Activated CD8-positive, alpha-beta T cell treated with anti-CD3 and anti-CD28 coated beads, Interleukin-2, amount 10 ng/mL, durations not matched to agents 7 days and 5 days (primary cell): ENCODE results near the gene FYB1. TPM values are rescaled to one million over a fixed set of nuclear protein-coding genes. Genes with fewer than 3 reads are reported as not detected.

Source experiments
- ATAC-seq: fragments of 150-1000 bp; cut with Tn5 transposase; one replicate; pipeline ENCODE4 v1.10.0; 2021; ENCODE audit warnings: moderate library complexity
- CTCF ChIA-PET: fragments of 350-600 bp; sonication (Branson Sonifier 250); formaldehyde crosslinking; loops from one replicate; lab custom pipeline; 2021; ENCODE audit warnings: antibody characterized with exemption; lab: Charles Lee
- POLR2A ChIA-PET: fragments of 350-600 bp; sonication (Branson Sonifier 250); formaldehyde crosslinking; loops from one replicate; lab custom pipeline; 2021; ENCODE audit warnings: antibody characterized with exemption; lab: Charles Lee
- DNase-seq: peaks from one replicate; pipeline ENCODE4 v3.0.0-alpha.2; 2020
- H3K27ac Mint-ChIP-seq: one replicate; pipeline ENCODE4 v1.8.0; 2021; ENCODE audit warnings: mild to moderate bottlenecking, mixed read lengths
- H3K27me3 Mint-ChIP-seq: one replicate; pipeline ENCODE4 v1.8.0; 2021; ENCODE audit warnings: low read depth, mixed read lengths
- H3K36me3 Mint-ChIP-seq: one replicate; pipeline ENCODE4 v1.8.0; 2021; ENCODE audit warnings: low read depth, mixed read lengths
- H3K4me1 Mint-ChIP-seq: one replicate; pipeline ENCODE4 v1.8.0; 2021; ENCODE audit warnings: low read depth, mixed read lengths
- H3K4me3 Mint-ChIP-seq: one replicate; pipeline ENCODE4 v1.8.0; 2021; ENCODE audit warnings: mild to moderate bottlenecking, mixed read lengths
- H3K9me3 Mint-ChIP-seq: one replicate; pipeline ENCODE4 v1.8.0; 2022; ENCODE audit warnings: mixed read lengths; ENCODE audit not compliant: insufficient read depth
- total RNA-seq, 2 experiments: library from RNA; stranded (reverse); gene quantifications; one replicate each; pipeline ENCODE4 v1.2.3, GENCODE V29; 2021

Gene FYB1
- total RNA-seq, 2 experiments from 2014 or later: 198 to 215 TPM

GRCh38 chr5:39076101-39076756, 143.1 kb downstream of the FYB1 start:
- peaks cover 15% of the 10 kb centered on the region for H3K36me3 Mint-ChIP-seq
- peak overlapping the region; percentile 1 for H3K4me3 Mint-ChIP-seq
- ChIA-PET POLR2A (no interaction called here), CTCF (no interaction called here)
- no peak for DNase-seq
- peaks cover 21% of the 10 kb centered on the region for H3K27me3 Mint-ChIP-seq
- ATAC-seq: no peak
- H3K4me1 Mint-ChIP-seq: peaks cover 35% of the 10 kb centered on the region
- no peaks in the 10 kb centered on the region for H3K9me3 Mint-ChIP-seq
- no peak overlapping the region for H3K27ac Mint-ChIP-seq

GRCh38 chr5:39074017-39074814, 145.1 kb downstream of the FYB1 start, which contains the start of gene RICTOR:
RICTOR (minus strand) TSS chr5:39074399; CDS start chr5:39074377, 22 bp downstream.
- ATAC-seq (peak; percentile 80), DNase-seq (peak; percentile 94)
- Mint-ChIP-seq H3K36me3 (peaks cover 25% of the 10 kb centered on the region), H3K27me3 (peaks cover 14% of the 10 kb centered on the region), H3K4me3 (peak within 1 kb of the TSS; percentile 96), H3K27ac (peak within 1 kb of the TSS; percentile 97), H3K4me1 (peaks cover 38% of the 10 kb centered on the region), H3K9me3 (no peaks in the 10 kb centered on the region)
- ChIA-PET CTCF (interaction anchor here (2.1 kb wide), 1 partner anchor 13 kb away, joined by 8 read pairs; no protein-coding TSS in a partner anchor), POLR2A (interaction anchor here (0.6 to 1.0 kb wide), 3 partner anchors 41 to 114 kb away, joined by 3 to 4 read pairs (median 3); no protein-coding TSS in a partner anchor)

- DNase-seq: no peak
- Mint-ChIP-seq H3K9me3 (no peaks in the 10 kb centered on the region), H3K4me3 (peak overlapping the region; percentile 96)
Observed at GRCh38 chr5:39073767-39074016, 145.7 kb downstream of the FYB1 start.

GRCh38 chr5:39072925-39073766, 146.2 kb downstream of the FYB1 start:
- CTCF ChIA-PET: interaction anchor here (0.8 to 2.7 kb wide), 5 partner anchors 8 to 210 kb away, joined by 3 to 22 read pairs (median 5); no protein-coding TSS in a partner anchor
- peak overlapping the region; percentile 95 for H3K27ac Mint-ChIP-seq
- peak; percentile 57 for ATAC-seq
- DNase-seq: peak; percentile 84
- H3K36me3 Mint-ChIP-seq: peaks cover 34% of the 10 kb centered on the region
- POLR2A ChIA-PET: interaction anchor here (0.6 to 1.3 kb wide), 5 partner anchors 18 to 140 kb away, joined by 3 to 4 read pairs (median 3); no protein-coding TSS in a partner anchor
- H3K9me3 Mint-ChIP-seq: no peaks in the 10 kb centered on the region
- peak overlapping the region; percentile 96 for H3K4me3 Mint-ChIP-seq
- H3K4me1 Mint-ChIP-seq: peaks cover 39% of the 10 kb centered on the region
- peaks cover 7% of the 10 kb centered on the region for H3K27me3 Mint-ChIP-seq

More at GRCh38 chr5:39073767-39074016, 145.7 kb downstream of the FYB1 start:
- peaks cover 38% of the 10 kb centered on the region for H3K4me1 Mint-ChIP-seq
- ChIA-PET POLR2A (interaction anchor here (0.6 to 1.3 kb wide), 4 partner anchors 17 to 139 kb away, joined by 3 to 4 read pairs (median 3); no protein-coding TSS in a partner anchor), CTCF (interaction anchor here (0.9 to 2.1 kb wide), 2 partner anchors 12 to 209 kb away, joined by 3 to 8 read pairs; no protein-coding TSS in a partner anchor)
- ATAC-seq: peak; percentile 48
- H3K36me3 Mint-ChIP-seq: peaks cover 29% of the 10 kb centered on the region
- peaks cover 10% of the 10 kb centered on the region for H3K27me3 Mint-ChIP-seq
- peak overlapping the region; percentile 95 for H3K27ac Mint-ChIP-seq

GRCh38 chr5:39068099-39068498, 151.3 kb downstream of the FYB1 start:
- H3K4me3 Mint-ChIP-seq: no peak overlapping the region
- no peak for ATAC-seq
- peaks cover 29% of the 10 kb centered on the region for H3K4me1 Mint-ChIP-seq
- ChIA-PET CTCF (interaction anchor here (0.8 to 1.3 kb wide), 2 partner anchors 9 to 12 kb away, joined by 3 to 8 read pairs; no protein-coding TSS in a partner anchor), POLR2A (no interaction called here)
- DNase-seq: no peak
- H3K27me3 Mint-ChIP-seq: no peaks in the 10 kb centered on the region
- H3K36me3 Mint-ChIP-seq: peaks cover 70% of the 10 kb centered on the region
- H3K9me3 Mint-ChIP-seq: peaks cover 19% of the 10 kb centered on the region
- H3K27ac Mint-ChIP-seq: no peak overlapping the region

GRCh38 chr5:39064450-39064849, 154.9 kb downstream of the FYB1 start:
- Mint-ChIP-seq H3K4me1 (peaks cover 25% of the 10 kb centered on the region), H3K4me3 (no peak overlapping the region), H3K9me3 (peaks cover 19% of the 10 kb centered on the region), H3K36me3 (peaks cover 52% of the 10 kb centered on the region), H3K27me3 (no peaks in the 10 kb centered on the region), H3K27ac (no peak overlapping the region)
- no peak for ATAC-seq
- DNase-seq: no peak
- POLR2A ChIA-PET: no interaction called here
- CTCF ChIA-PET: no interaction called here

- Mint-ChIP-seq H3K27me3 (no peaks in the 10 kb centered on the region), H3K4me1 (peaks cover 34% of the 10 kb centered on the region), H3K4me3 (no peak overlapping the region), H3K36me3 (peaks cover 40% of the 10 kb centered on the region), H3K27ac (no peak overlapping the region), H3K9me3 (peaks cover 19% of the 10 kb centered on the region)
- CTCF ChIA-PET: no interaction called here
- DNase-seq (no peak), ATAC-seq (no peak)
- POLR2A ChIA-PET: no interaction called here
Observed at GRCh38 chr5:39063037-39063436, 156.3 kb downstream of the FYB1 start.

DNA sequence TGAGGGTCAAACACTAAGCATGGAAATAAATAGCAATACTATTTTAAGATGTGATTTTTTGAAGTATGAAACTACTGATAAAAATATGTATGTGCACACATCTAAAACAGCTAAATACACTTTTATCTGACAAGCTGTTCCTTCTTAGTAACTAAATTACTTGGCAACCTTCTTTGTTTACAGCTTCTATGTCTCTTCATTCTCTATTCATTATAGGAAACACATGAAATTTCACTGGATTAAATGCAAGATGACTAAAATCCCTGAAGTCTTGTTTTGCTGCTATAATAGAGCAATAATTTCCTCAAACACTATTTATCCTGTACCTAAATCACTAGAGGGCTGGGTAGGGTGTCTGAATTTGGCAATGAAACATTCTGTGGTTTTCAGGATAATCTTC, 156.8 kb downstream of the FYB1 start:
- ChIA-PET CTCF (interaction anchor here (2.0 kb wide), 1 partner anchor 10 kb away, joined by 8 read pairs; no protein-coding TSS in a partner anchor), POLR2A (no interaction called here)
- no peak for DNase-seq
- peaks cover 36% of the 10 kb centered on the region for H3K4me1 Mint-ChIP-seq
- H3K27me3 Mint-ChIP-seq: no peaks in the 10 kb centered on the region
- H3K27ac Mint-ChIP-seq: no peak overlapping the region
- no peak overlapping the region for H3K4me3 Mint-ChIP-seq
- ATAC-seq: no peak
- H3K9me3 Mint-ChIP-seq: peaks cover 15% of the 10 kb centered on the region
- peaks cover 34% of the 10 kb centered on the region for H3K36me3 Mint-ChIP-seq

- POLR2A ChIA-PET: no interaction called here
- DNase-seq (no peak), ATAC-seq (no peak)
- peaks cover 36% of the 10 kb centered on the region for H3K4me1 Mint-ChIP-seq
- CTCF ChIA-PET: interaction anchor here (2.0 kb wide), 1 partner anchor 11 kb away, joined by 8 read pairs; no protein-coding TSS in a partner anchor
- H3K4me3 Mint-ChIP-seq: no peak overlapping the region
- H3K9me3 Mint-ChIP-seq: peaks cover 11% of the 10 kb centered on the region
- H3K27me3 Mint-ChIP-seq: no peaks in the 10 kb centered on the region
- H3K27ac Mint-ChIP-seq: no peak overlapping the region
- peaks cover 30% of the 10 kb centered on the region for H3K36me3 Mint-ChIP-seq
Observed at GRCh38 chr5:39062104-39062503, 157.3 kb downstream of the FYB1 start.

DNA sequence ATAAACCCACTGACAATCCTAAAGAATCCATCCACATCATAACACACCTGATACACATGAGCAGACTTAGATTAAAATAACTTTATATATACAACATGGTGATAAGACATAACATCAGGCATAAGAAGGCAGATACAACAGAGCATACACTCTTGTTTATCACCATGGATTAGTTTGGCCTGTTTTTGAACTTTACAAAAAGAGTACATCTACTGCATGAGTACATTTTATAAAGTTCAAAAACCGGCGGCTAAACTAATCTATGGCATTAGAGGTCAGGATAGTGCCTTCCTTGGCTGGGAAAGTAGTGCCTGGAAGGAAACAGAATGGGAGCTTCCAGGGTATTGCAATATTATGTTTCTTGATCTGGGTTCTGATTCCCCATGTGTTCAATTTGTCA, 160.3 kb downstream of the FYB1 start:
- H3K27ac Mint-ChIP-seq: no peak overlapping the region
- no peak overlapping the region for H3K4me3 Mint-ChIP-seq
- H3K36me3 Mint-ChIP-seq: peaks cover 18% of the 10 kb centered on the region
- H3K9me3 Mint-ChIP-seq: no peaks in the 10 kb centered on the region
- H3K27me3 Mint-ChIP-seq: no peaks in the 10 kb centered on the region
- ChIA-PET CTCF (no interaction called here), POLR2A (no interaction called here)
- peaks cover 28% of the 10 kb centered on the region for H3K4me1 Mint-ChIP-seq
- ATAC-seq: no peak
- no peak for DNase-seq
